ENCODE measurements around the gene TP53I11.

Gene TP53I11

GRCh38 chr11:44992774-44993173, 42.1 kb upstream of the TP53I11 start:
- no peak for DNase-seq (ENCODE audit: low read depth)
- no peak overlapping the region for H3K4me3 ChIP-seq (ENCODE audit: control insufficient read depth, low read depth, low read length)
- TF ChIP-seq CTCF (IDR thresholded peaks at IDR 0.05; ENCODE audit: control insufficient read depth, insufficient read depth, low read depth, low read length, missing control alignments), result no peak

- no peak overlapping the region for H3K4me3 ChIP-seq (ENCODE audit: control insufficient read depth, low read depth, low read length)
- TF ChIP-seq CTCF (IDR thresholded peaks at IDR 0.05; ENCODE audit: control insufficient read depth, insufficient read depth, low read depth, low read length, missing control alignments), result no peak
- DNase-seq (ENCODE audit: low read depth), result no peak
Measured at GRCh38 chr11:44992181-44992582, 41.5 kb upstream of the TP53I11 start.

GRCh38 chr11:44990665-44991064, 40.0 kb upstream of the TP53I11 start:
- TF ChIP-seq CTCF (IDR thresholded peaks at IDR 0.05; ENCODE audit: control insufficient read depth, insufficient read depth, low read depth, low read length, missing control alignments), result no peak
- DNase-seq (ENCODE audit: low read depth), result no peak
- H3K4me3 ChIP-seq (ENCODE audit: control insufficient read depth, low read depth, low read length), result no peak overlapping the region

GRCh38 chr11:44989831-44990566, 39.3 kb upstream of the TP53I11 start:
- no peak for TF ChIP-seq CTCF (IDR thresholded peaks at IDR 0.05; ENCODE audit: control insufficient read depth, insufficient read depth, low read depth, low read length, missing control alignments)
- DNase-seq (ENCODE audit: low read depth), result no peak

GRCh38 chr11:44988981-44989635, 38.4 kb upstream of the TP53I11 start:
- no peak for TF ChIP-seq CTCF (IDR thresholded peaks at IDR 0.05; ENCODE audit: control insufficient read depth, insufficient read depth, low read depth, low read length, missing control alignments)

More at GRCh38 chr11:44989831-44990566, 39.3 kb upstream of the TP53I11 start:
- H3K4me3 ChIP-seq (ENCODE audit: control insufficient read depth, low read depth, low read length), result no peak overlapping the region

GRCh38 chr11:44988111-44988510, 37.4 kb upstream of the TP53I11 start:
- no peak for TF ChIP-seq CTCF (IDR thresholded peaks at IDR 0.05; ENCODE audit: control insufficient read depth, insufficient read depth, low read depth, low read length, missing control alignments)

More at GRCh38 chr11:44988981-44989635, 38.4 kb upstream of the TP53I11 start:
- no peak for DNase-seq (ENCODE audit: low read depth)
- H3K4me3 ChIP-seq (ENCODE audit: control insufficient read depth, low read depth, low read length), result no peak overlapping the region

More at GRCh38 chr11:44988111-44988510, 37.4 kb upstream of the TP53I11 start:
- no peak overlapping the region for H3K4me3 ChIP-seq (ENCODE audit: control insufficient read depth, low read depth, low read length)
- no peak for DNase-seq (ENCODE audit: low read depth)
